D721Med (cell line): ENCODE measurements around the gene LGR6.
A peak's percentile ranks its signal among the peaks of the same experiment; 100 is the strongest.

ENCODE experiments used
- DNase-seq: peaks from one replicate; pipeline ENCODE4 v3.0.0; 2011; ENCODE audit warnings: low spot score; ENCODE audit not compliant: insufficient read length
- FAIRE-seq: peaks from 2 replicates; lab custom pipeline; 2011; peaks lifted over from hg19 to GRCh38; lab: Jason Lieb, UNC
- TF ChIP-seq, protein P1 (sequence below): IDR thresholded peaks from 2 replicates; pipeline ENCODE4 v1.5.1; 2012; ENCODE audit warnings: mild to moderate bottlenecking, control low read depth; ENCODE audit not compliant: insufficient read depth; ENCODE audit errors: missing control alignments

LGR6 gene

DNA sequence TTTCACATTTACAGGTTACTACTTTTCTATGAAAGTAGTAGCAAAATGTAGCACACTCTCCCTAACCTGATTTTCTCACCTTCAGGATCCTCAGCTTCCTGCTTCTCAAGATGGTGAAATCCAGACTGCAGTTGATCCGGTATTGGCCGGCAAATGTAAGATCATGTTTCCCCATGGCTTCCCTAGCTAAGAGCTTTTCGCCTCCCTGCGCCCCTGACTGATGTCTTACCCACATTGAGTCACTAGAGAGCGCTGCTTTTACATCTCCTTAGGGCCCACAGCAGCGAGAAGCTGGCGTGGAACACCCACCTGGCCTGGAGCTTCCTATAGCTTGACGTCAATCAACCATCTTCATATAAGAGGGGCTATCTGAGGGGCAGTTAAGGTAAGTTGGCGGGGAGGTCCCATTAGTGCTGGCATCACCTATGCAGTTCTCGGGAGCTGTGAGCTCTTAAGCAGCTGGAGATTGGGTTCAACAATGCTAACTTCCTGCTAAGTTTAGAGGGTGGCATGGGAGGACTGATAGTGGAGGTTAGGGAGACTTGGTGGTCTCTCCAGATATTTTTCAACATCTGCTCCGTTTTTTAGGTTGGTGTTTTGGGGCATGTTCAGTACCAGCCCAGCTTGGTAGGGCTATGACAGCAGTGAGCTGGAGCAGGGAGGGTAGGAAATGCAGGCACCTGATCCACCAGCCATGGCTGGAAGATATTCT lies 38.7 kb upstream of the LGR6 start:
- DNase-seq: no peak
- peak; percentile 80 for FAIRE-seq
- TF ChIP-seq, protein P1, sequence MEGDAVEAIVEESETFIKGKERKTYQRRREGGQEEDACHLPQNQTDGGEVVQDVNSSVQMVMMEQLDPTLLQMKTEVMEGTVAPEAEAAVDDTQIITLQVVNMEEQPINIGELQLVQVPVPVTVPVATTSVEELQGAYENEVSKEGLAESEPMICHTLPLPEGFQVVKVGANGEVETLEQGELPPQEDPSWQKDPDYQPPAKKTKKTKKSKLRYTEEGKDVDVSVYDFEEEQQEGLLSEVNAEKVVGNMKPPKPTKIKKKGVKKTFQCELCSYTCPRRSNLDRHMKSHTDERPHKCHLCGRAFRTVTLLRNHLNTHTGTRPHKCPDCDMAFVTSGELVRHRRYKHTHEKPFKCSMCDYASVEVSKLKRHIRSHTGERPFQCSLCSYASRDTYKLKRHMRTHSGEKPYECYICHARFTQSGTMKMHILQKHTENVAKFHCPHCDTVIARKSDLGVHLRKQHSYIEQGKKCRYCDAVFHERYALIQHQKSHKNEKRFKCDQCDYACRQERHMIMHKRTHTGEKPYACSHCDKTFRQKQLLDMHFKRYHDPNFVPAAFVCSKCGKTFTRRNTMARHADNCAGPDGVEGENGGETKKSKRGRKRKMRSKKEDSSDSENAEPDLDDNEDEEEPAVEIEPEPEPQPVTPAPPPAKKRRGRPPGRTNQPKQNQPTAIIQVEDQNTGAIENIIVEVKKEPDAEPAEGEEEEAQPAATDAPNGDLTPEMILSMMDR: peak; percentile 68

DNA sequence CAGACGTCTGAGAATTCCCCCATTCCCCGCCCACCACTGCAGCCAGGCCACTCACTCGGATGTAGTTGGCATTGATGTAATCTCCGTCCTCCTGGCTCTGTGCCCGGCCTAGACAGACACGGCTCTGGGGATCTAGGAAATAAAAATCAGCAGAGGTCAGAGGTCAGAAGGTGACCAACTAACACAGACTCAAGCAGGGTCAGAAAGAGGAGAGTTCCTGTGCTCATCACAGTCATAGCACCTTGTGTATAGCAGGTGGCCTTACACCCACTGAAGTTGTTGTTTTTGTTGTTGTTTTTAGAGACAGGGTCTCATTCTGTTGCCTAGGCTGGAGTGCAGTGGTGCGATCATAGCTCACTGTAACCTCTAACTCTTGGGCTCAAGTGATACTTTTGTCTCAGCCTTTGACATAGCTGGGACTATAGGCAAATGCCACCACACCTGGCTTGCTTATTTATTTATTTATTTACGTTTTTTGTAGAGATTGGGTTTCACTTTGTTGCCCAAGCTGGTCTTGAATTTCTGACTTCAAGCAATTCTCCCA lies 38.0 kb upstream of the LGR6 start:
- TF ChIP-seq, protein P1: no peak
- FAIRE-seq (no peak), DNase-seq (no peak)

DNA sequence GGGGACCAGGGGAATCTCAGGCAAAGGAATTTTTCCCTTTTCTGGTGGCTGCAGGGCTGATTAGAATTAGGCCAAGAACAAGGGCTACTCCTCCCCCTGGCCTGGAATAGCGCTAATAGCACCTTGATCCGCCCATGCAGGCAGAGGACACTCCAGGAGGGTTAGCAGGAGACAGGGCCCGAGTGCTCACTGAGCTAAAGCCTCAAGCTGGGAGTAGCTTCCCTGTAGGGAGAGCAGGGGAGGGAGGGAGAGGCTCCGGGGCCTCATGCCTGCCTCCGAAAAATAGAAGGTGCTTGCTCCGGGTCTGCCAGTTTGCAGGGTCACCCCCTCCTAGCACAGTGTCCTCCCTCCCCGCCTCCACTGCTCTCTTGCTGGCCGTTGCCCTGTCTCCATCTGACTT lies 37.0 kb upstream of the LGR6 start:
- TF ChIP-seq, protein P1: no peak
- DNase-seq: no peak
- no peak for FAIRE-seq

DNA sequence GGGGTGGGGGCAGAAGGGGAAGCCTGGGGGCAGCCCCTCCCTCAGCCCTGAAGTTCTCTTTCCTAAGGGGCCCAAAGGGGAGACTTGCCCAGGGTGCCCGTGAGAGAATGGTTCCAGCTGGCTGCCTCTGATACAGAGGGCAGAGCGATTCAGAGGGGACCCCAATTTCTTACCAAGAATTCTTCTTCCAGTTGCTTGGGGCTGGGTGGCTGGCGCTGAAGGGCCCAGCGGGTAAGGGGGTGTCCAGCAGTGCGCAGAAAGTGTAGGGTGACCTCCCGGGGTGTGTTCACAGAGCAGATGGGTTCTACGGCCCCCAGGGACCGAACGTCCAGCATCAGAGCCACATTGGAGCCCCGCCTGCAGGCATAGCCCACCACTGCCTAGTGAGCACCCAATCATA lies 35.7 kb upstream of the LGR6 start:
- FAIRE-seq (no peak), DNase-seq (no peak)
- TF ChIP-seq, protein P1: no peak

DNA sequence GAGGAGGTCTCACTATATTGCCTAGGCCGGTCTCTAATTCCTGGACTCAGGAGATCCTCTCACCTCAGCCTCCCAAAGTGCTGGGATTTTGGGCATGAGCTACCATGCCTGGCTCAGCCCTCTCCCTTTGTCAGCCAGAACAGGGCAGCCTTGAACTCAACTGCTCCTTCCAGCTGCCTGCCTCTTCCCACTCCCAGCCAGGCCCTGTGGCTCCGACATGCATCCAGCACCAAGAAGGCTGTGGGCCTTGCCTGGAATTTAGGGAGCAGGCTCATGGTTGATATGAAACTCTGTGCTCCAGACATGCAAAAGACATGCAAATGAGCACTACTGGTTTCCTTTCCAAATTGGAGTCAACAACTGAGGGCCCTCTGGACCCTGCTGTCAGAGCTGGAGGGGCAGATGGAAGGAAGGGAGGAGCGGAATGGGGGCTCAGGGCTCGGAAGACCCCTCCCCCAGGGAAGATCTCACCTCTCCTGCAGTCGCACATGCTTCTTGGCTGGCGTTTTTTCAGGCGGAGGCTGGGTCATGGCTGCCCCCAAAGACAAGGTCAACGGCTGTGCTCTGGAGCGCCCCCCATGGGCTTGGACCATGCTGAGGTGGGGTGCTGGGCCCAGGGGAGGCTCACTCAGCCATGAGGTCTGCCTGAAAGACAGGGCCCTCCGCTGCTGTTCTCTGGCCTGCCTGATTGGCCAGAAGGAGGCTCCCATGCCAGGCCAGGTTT lies 34.6 kb upstream of the LGR6 start:
- no peak for FAIRE-seq
- DNase-seq: no peak
- TF ChIP-seq, protein P1: no peak

DNA sequence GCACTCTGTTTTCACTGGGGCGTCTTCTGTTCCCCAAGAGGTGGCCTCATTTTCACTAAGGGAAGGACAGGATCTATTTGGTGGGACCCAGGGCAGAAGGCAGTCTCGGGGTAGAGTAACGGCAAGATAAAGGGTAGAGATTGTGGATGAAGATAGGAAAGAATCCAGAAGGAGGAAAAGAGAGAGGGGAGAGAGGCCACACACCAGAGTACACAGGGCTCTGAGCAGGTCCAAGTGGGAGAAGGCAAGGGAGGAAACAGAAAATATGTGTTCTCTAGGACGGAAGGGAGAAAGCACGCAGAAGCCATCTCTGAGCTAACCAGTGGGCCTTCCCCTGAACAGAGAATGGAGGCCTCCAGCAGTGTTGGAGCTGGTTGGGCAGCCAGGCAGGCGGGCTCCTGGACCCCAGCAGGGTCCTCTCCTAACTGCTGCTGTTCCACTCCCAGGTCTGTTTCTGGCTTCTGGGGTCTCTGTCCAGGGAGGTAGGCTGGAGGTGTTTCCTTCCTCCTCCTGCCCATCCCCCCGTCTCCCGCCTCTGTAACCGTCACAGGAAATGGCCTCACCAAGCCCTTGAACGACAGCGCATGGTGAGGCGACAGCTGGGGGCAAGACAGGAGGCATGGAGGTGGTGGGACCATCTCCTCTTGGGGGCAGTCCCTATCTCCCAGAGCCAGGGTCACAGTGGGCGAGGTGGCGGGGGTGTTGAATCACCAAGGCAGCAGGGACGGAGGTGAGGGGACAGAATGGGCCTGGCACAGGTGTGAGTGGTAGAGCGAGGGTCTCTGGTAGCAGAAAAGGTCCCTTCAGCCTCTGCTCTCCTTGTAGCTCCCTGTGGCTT lies 33.8 kb upstream of the LGR6 start:
- DNase-seq (no peak), FAIRE-seq (no peak)

More for the DNA sequence above, 33.8 kb upstream of the LGR6 start:
- TF ChIP-seq, protein P1: no peak
